Panc1 (cell line): ENCODE measurements around the gene ZNF862. TPM values are rescaled to one million over a fixed set of nuclear protein-coding genes. Genes with fewer than 3 reads are reported as not detected.

Experiments
- ATAC-seq: fragments of 200-7000 bp; cut with Tn5 transposase; 2 replicates; pipeline ENCODE4 v1.9.1; 2020; ENCODE audit warnings: mild to moderate bottlenecking, moderate library complexity
- BruUV-seq: library from RNA; stranded (reverse); fragments of 400-500 nt; replicated peaks from 2 replicates; lab custom pipeline; 2021; lab: Mats Ljungman, UMichigan
- CTCF ChIA-PET: fragments of 300-600 bp; sonication (Branson Sonifier 250); formaldehyde crosslinking; loops from one replicate; lab custom pipeline; 2022; ENCODE audit warnings: antibody characterized with exemption; lab: Charles Lee
- POLR2A ChIA-PET: fragments of 300-600 bp; sonication (Branson Sonifier 250); formaldehyde crosslinking; loops from one replicate; lab custom pipeline; 2022; ENCODE audit warnings: antibody characterized with exemption; lab: Charles Lee
- DNase-seq: peaks from one replicate; pipeline ENCODE4 v3.0.0-alpha.2; 2010; ENCODE audit warnings: low read depth, low spot score
- H3K27ac ChIP-seq: 2 replicates; pipeline ENCODE4 v1.5.1; 2011; ENCODE audit warnings: mild to moderate bottlenecking, low read length, inconsistent platforms
- H3K27me3 ChIP-seq: fragments of 200-500 bp; sonication (Bioruptor generic); 2 replicates; pipeline ENCODE4 v1.6.0; 2014; ENCODE audit warnings: low read length, inconsistent platforms; ENCODE audit not compliant: control insufficient read depth, insufficient read depth
- H3K36me3 ChIP-seq: fragments of 200-500 bp; sonication (Bioruptor generic); 2 replicates; pipeline ENCODE4 v1.5.1; 2014; ENCODE audit warnings: inconsistent platforms, mild to moderate bottlenecking, low read length, moderate library complexity; ENCODE audit not compliant: control insufficient read depth, insufficient read depth
- H3K4me1 ChIP-seq: 2 replicates; pipeline ENCODE4 v1.5.1; 2011; ENCODE audit warnings: inconsistent platforms, mild to moderate bottlenecking, low read length, moderate library complexity; ENCODE audit not compliant: control insufficient read depth, insufficient read depth
- H3K4me3 ChIP-seq, 2 experiments: 2 replicates each; pipeline ENCODE4 v1.5.1; 2011 to 2012; ENCODE audit warnings: low read depth in 2 of 2, low read length in 2 of 2, mild to moderate bottlenecking in 2 of 2, inconsistent platforms in 1 of 2, moderate library complexity in 1 of 2
- H3K9me3 ChIP-seq: fragments of 200-500 bp; sonication (Bioruptor generic); 2 replicates; pipeline ENCODE4 v1.5.1; 2014; ENCODE audit warnings: low read depth, mild to moderate bottlenecking, inconsistent platforms, low read length, moderate library complexity; ENCODE audit not compliant: control insufficient read depth, insufficient read depth
- CTCF ChIP-seq: fragments of 450-650 bp; IDR thresholded peaks from 2 replicates; pipeline ENCODE4 v1.5.1; 2017; ENCODE audit warnings: mild to moderate bottlenecking
- POLR2AphosphoS5 ChIP-seq: IDR thresholded peaks from 2 replicates; pipeline ENCODE4 v1.6.1; 2012; ENCODE audit warnings: mild to moderate bottlenecking, low read depth, low read length, moderate library complexity
- SIN3A ChIP-seq: IDR thresholded peaks from 2 replicates; pipeline ENCODE4 v1.6.1; 2012; ENCODE audit warnings: low read depth, mild to moderate bottlenecking, low read length, moderate library complexity, borderline replicate concordance; ENCODE audit not compliant: insufficient read depth
- TCF7L2 ChIP-seq: IDR thresholded peaks from 2 replicates; pipeline ENCODE4 v1.6.1; 2011; ENCODE audit warnings: mild to moderate bottlenecking, low read depth, low read length, inconsistent platforms
- in situ Hi-C: cut with HindIII; loops from 2 replicates; pipeline ENCODE4 v1.10.0; 2016; ENCODE audit warnings: low sequenced_read_pairs, low pct_unique_long_range_greater_than_20kb
- intact Hi-C: fragments of 100-400 bp; cut with micrococcal nuclease; formaldehyde crosslinking; loops from one replicate; pipeline ENCODE4 v1.10.0; 2022; ENCODE audit not compliant: unreplicated experiment
- total RNA-seq: library from RNA; stranded (reverse); gene quantifications from one replicate; pipeline ENCODE4 v1.2.1, GENCODE V29; 2021; ENCODE audit not compliant: unreplicated experiment
- TF ChIP-seq, protein P1 (sequence below), 2 experiments: IDR thresholded peaks; 2 replicates each; pipeline ENCODE4 v1.6.1; 2011 to 2012; ENCODE audit warnings: low read depth in 2 of 2, control low read depth in 1 of 2, low read length in 1 of 2, mild to moderate bottlenecking in 1 of 2, moderate library complexity in 1 of 2; ENCODE audit not compliant: insufficient read depth in 1 of 2

Gene ZNF862
- total RNA-seq, 1 experiment from 2014 or later = 6.8 TPM

DNA sequence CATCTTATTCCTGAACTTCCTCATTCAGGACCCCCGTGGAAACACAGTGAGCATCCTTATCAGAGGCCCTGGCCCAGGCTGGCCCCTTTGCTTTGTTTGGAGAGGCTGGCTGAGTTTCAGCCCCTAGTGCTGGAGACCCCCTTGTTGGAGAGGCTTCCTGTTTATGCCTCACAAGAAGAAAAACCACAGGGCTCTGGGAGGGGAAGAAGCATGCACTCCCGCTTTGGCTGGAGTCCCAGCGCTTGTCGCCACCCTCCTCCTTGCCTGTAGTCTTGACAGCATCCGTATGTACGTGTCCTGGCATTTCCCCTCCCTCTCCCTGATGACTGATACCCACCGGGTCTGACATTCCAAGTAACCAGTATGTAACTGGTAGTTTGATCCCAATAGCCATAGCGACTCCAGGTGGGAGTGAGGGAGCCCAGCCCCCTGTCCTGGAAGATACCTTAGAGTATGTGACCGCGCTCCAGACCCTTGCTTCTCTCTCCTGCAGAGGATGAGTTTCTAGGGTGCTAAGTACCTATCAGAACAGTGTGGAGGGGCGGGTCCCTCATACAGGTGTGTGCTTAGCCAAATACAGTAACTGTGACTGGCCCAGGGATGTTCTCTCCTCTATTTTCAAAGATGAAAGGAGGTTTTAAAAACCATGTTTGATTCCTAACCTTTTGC is 28.7 kb downstream of the ZNF862 start:
- intact Hi-C loops = no loop called here
- in situ Hi-C loops = no loop called here
- Histone ChIP-seq H3K9me3 (no peaks in the 10 kb centered on the region), H3K27ac (no peak overlapping the region), H3K4me3 (no peak overlapping the region), H3K36me3 (no peaks in the 10 kb centered on the region), H3K27me3 (no peaks in the 10 kb centered on the region), H3K4me1 (no peaks in the 10 kb centered on the region)
- BruUV-seq = no TSS peak
- CTCF ChIA-PET = interaction anchor here (0.5 kb wide), 1 partner anchor 1839 kb away, joined by 12 read pairs; no protein-coding TSS in a partner anchor
- ATAC-seq (no peak), DNase-seq (no peak)
- POLR2A ChIA-PET = no interaction called here
- TF ChIP-seq, protein P1, sequence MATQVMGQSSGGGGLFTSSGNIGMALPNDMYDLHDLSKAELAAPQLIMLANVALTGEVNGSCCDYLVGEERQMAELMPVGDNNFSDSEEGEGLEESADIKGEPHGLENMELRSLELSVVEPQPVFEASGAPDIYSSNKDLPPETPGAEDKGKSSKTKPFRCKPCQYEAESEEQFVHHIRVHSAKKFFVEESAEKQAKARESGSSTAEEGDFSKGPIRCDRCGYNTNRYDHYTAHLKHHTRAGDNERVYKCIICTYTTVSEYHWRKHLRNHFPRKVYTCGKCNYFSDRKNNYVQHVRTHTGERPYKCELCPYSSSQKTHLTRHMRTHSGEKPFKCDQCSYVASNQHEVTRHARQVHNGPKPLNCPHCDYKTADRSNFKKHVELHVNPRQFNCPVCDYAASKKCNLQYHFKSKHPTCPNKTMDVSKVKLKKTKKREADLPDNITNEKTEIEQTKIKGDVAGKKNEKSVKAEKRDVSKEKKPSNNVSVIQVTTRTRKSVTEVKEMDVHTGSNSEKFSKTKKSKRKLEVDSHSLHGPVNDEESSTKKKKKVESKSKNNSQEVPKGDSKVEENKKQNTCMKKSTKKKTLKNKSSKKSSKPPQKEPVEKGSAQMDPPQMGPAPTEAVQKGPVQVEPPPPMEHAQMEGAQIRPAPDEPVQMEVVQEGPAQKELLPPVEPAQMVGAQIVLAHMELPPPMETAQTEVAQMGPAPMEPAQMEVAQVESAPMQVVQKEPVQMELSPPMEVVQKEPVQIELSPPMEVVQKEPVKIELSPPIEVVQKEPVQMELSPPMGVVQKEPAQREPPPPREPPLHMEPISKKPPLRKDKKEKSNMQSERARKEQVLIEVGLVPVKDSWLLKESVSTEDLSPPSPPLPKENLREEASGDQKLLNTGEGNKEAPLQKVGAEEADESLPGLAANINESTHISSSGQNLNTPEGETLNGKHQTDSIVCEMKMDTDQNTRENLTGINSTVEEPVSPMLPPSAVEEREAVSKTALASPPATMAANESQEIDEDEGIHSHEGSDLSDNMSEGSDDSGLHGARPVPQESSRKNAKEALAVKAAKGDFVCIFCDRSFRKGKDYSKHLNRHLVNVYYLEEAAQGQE (IDR thresholded peaks at IDR 0.05; ENCODE audit: insufficient read depth in 1 of 2, low read depth in 2 of 2, low read length in 1 of 2) = no peak
- TF ChIP-seq CTCF (no peak), POLR2AphosphoS5 (no peak), SIN3A (no peak), TCF7L2 (no peak)

GRCh38 chr7:149867762-149868622 is 29.8 kb downstream of the ZNF862 start:
- ChIA-PET CTCF (interaction anchor here (0.5 to 0.6 kb wide), 2 partner anchors 57 to 1045 kb away, joined by 3 read pairs; no protein-coding TSS in a partner anchor), POLR2A (interaction anchor here (0.6 kb wide), 1 partner anchor 26 kb away, joined by 3 read pairs; no protein-coding TSS in a partner anchor)
- Histone ChIP-seq H3K4me3 (no peak overlapping the region), H3K27me3 (no peaks in the 10 kb centered on the region), H3K4me1 (peaks cover 7% of the 10 kb centered on the region), H3K36me3 (no peaks in the 10 kb centered on the region), H3K9me3 (no peaks in the 10 kb centered on the region), H3K27ac (no peak overlapping the region)
- no peak for ATAC-seq
- intact Hi-C loops (no loop called here), in situ Hi-C loops (no loop called here)
- BruUV-seq = no TSS peak
- no peak for DNase-seq
- TF ChIP-seq, protein P1 (IDR thresholded peaks at IDR 0.05; ENCODE audit: insufficient read depth in 1 of 2, low read depth in 2 of 2, low read length in 1 of 2) = no peak
- no peak for TF ChIP-seq TCF7L2
- no peak for TF ChIP-seq CTCF
- TF ChIP-seq POLR2AphosphoS5 = no peak
- TF ChIP-seq SIN3A = no peak
